NB4 (cell line): Measurements from ENCODE around the gene TTYH3.

Source experiments
- POLR2A ChIP-seq: IDR thresholded peaks from 2 replicates; pipeline ENCODE4 v1.6.1; 2011; ENCODE audit warnings: mild to moderate bottlenecking; ENCODE audit not compliant: insufficient read length; ENCODE audit errors: extremely low read depth
- TF ChIP-seq, protein P1 (sequence below): IDR thresholded peaks from one replicate; pipeline ENCODE4 v1.5.1; 2012; ENCODE audit warnings: low read depth, low read length

DNA sequence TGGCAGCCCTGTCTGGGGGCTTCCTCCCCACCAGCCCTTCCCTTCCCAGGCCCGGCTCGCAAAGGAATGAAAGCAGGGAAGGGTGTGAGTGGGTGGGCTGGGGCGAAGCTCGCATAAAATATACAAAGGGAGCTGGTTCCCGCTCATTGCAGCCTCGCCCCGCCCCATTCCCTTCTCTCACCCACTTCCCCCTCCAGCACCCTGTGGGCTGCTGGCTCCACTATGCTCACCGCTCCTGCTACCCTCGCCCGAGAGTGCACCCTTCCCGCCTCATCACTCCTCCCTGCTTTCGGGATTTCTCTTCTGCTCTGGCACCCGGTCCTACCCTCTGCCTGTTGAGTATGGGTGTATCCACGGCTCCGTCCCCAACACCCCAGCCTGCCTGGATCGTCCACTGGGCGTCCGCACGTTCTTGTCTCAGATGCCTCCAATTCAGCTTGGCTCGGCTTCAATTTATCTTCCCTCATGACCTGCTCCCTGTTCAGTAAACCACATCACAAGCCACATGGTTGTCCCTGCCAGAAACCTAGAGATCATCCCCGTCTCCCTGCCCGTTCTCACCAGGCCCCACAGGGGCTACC lies 14.4 kb upstream of the TTYH3 start:
- TF ChIP-seq, protein P1, sequence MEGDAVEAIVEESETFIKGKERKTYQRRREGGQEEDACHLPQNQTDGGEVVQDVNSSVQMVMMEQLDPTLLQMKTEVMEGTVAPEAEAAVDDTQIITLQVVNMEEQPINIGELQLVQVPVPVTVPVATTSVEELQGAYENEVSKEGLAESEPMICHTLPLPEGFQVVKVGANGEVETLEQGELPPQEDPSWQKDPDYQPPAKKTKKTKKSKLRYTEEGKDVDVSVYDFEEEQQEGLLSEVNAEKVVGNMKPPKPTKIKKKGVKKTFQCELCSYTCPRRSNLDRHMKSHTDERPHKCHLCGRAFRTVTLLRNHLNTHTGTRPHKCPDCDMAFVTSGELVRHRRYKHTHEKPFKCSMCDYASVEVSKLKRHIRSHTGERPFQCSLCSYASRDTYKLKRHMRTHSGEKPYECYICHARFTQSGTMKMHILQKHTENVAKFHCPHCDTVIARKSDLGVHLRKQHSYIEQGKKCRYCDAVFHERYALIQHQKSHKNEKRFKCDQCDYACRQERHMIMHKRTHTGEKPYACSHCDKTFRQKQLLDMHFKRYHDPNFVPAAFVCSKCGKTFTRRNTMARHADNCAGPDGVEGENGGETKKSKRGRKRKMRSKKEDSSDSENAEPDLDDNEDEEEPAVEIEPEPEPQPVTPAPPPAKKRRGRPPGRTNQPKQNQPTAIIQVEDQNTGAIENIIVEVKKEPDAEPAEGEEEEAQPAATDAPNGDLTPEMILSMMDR: no peak
- TF ChIP-seq POLR2A: no peak
